ENCODE results near the gene SLC39A5. TPM values are rescaled to one million over a fixed set of nuclear protein-coding genes. Genes with fewer than 3 reads are reported as not detected.

SLC39A5 gene, protein sequence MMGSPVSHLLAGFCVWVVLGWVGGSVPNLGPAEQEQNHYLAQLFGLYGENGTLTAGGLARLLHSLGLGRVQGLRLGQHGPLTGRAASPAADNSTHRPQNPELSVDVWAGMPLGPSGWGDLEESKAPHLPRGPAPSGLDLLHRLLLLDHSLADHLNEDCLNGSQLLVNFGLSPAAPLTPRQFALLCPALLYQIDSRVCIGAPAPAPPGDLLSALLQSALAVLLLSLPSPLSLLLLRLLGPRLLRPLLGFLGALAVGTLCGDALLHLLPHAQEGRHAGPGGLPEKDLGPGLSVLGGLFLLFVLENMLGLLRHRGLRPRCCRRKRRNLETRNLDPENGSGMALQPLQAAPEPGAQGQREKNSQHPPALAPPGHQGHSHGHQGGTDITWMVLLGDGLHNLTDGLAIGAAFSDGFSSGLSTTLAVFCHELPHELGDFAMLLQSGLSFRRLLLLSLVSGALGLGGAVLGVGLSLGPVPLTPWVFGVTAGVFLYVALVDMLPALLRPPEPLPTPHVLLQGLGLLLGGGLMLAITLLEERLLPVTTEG
- 0.20 TPM in 1 of 2 replicates, not detected in the other for total RNA-seq

DNA sequence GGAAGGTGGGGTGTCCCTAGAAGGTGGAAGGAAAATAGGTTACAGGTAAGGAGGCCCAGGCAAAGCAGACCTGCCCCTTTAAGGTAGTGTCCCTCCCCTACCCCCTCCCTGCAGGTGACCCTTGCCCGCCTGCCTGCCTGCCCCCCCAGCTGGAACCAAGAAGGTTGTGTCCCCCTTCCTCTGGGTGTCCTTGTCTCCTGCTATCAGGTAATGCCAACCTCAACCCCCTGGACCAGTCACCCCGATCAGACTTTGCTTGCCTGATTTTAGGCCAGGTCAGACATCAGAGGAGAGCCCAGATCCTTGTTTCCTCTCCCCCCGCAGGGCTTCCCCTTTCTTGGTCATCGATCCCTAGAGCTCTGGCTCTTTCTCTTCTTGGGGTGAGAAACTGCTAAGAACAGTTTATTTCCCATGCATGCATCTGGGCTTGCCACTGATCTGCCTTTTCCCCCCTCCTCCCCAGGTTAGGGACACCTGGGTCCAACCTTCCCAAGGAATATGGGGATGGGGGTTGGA is at the start of gene SLC39A5:
TSS of gene SLC39A5 (plus strand) at position 136 of the 516 bp plus-strand sequence. CDS start 1,224 bp downstream, outside the sequence.

DNA sequence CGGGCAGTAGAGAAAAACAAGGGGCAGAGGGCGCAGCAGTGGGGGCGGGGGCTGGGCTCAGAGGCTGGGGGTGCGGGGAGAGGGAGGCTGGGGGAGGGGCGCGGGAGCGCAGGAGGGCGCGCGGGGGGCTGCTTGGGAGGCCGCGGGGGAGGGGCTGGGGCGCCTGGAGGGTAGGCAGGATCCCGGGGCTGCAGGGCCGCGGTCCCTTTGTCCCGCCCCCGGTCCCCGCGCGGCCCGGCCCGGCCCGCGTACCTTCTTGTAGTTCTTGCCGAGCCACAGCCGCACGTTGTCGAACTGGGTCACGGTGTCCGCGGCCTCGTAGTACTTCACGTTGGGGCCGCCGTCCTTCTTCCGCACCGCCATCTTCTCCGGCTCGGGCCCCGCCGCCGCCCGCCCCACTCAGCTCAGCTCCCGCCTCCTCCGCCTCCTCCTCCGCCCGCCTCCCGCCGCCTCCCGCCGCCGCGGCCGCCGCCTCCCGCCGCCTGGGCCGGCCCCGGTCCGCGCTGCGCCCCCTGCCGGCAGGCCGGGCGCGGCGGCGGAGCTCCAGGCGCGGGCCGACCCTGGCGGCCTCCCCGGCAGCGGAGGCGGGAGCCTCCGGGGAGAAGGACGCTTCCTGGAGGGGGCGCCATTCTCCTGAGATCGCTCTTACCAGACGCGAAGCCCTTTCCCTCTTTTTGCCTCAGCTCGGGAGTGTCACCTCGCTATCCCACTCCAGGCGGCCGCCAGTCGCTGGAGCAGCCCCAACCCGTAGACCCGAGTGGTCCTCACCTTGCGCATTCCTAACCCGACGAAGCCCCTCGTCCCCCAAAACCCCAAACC is 40.5 kb upstream of the SLC39A5 start, which contains the start of gene SMARCC2:
TSS of gene SMARCC2 (minus strand) at position 385 of the 819 bp plus-strand sequence. CDS start at position 363, 22 bp downstream.

DNA sequence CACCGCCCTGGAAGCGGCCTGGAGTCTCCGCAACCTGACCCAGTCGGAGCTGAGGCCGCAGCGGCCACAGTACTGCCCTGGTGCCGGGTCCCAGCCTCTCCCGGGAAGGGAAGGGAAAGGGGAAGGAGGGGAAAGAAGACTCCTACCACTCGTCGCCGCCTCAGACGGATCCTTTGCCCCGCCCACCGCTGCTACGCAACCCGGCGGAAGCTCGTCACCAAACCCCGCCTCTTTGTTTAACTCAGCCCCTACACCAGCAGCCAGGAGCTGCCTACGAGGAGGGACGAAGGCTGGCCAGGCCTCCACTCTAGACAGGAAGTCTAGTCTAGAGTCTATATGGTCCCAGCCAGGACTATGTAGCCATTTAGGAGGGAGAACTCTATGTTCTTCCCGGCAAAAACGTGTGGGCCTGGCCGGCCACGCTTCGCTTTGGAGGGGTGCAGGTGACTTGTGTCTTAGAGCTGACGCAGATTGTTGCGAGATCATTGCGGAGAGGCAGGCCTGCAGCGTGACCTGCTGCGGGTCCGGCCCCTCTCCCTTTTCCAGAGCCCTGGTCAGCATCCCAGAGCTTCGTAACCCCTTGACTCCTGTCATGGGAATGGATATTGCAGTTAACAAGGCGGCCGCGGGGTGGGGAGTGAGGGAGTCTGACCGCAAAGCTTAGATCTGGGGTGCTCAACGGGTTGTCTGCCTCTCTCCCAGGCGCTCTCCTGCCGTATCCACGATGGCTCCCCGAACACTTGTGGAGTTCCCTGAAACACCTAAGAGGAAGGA is 7.9 kb upstream of the SLC39A5 start, which contains the start of gene RNF41:
TSS of gene RNF41 (minus strand) at position 166 of the 774 bp plus-strand sequence. CDS start 7,875 bp downstream, outside the sequence.

DNA sequence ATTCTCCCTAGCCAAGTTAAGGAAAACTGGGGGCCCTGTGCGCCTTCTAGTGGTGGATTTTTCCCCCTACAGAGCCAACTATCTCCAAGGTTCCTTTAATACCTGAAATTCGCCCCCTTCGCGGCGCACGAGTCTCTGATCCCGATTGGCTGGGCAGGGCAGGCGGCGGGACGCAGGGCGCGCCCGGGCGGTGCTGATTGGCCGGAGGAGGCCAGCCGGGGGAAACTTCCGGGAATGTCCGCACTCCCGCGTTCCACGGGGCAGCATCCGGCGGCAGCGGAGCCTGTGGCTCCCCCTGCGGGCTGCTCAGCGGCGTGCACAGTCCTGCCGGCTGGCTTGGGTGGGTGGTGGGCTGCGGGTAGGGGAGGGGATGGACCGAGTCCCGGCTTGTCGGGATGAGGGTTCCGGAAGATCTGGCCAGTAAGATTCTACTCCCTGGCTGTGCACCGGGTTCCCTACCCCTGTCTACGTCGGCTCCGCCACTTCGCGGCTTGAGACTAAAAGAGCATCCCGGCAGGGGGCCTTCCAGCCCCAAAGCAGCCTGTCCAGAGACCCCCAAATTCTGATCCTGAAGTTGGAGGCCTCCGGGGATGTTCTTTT is 5.6 kb upstream of the SLC39A5 start, which contains the start of gene NABP2:
TSS of gene NABP2 (plus strand) at position 241 of the 600 bp plus-strand sequence. CDS start 515 bp downstream, outside the sequence.

DNA sequence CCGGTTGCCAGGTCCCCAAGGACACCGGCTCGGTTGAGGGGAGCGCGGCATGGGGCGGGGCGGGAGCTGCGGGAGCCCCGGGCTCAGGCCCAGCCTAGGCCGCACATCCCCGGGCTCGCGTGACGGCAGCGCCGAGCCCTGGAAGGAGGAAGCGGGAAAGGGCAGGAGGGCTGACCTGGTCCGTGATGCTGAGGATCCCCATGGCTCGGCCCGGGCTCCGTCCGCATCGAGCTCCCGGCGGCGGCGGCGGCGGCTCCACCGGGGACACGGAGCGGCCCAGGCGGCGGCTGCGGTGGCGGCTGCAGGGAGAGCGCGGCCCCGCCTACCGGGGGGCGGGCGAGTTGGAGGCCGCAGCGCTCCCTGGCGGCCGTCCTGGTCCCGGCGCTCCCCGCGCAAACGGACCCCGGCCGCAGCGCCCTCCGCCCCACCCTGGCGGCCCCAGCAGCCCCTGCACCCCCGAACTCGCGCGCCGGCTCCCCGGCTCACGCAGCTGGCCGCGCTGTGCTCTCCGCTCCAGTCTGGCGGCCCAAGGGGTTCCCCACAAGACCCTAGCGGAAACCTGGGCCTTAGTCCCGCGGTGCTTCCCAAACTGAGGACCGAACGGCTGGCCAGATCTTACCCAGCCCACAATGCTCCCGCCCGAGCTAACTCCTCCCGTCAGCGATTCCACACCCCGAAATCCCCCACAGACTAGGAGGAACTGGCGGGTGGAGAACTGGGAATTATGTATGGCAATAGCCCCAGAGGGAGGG is 28.4 kb downstream of the SLC39A5 start, which contains the start of gene ANKRD52:
TSS of gene ANKRD52 (minus strand) at position 317 of the 752 bp plus-strand sequence. CDS start at position 202, 115 bp downstream.

DNA sequence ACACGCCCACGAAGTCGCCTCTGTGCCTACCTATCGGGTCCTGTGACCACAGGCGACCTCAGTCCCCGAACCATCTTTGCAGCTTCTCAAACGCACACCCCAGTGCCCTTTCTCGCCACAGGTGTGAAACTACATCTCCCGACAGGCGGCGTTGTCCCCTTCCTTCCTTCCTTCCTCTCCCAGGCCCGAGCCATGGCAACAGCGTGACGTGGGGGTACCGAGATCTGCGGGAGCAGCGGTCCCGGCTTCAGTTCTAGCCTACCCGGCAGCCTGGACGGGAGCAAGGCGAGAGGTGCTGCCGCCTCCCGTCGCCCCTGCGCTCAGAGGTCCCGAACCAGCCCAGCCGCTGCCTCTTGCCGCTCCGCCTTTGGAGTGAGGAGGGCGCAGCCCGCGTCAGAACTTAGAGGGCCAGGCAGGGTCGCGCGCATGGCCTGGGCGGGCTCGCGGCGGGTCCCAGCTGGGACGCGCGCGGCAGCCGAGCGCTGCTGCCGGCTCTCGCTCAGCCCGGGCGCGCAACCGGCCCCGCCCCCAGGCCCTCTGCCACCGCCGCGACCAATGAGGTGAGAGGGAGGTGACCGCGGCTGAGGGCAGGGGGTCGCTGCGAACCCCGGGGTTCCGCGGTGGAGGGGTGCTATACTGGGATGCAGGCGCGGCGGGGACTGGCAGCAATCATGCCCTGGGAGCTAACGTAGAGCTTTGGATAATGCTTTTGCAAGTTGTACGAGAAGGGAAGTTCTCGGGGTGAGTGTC is 37.0 kb downstream of the SLC39A5 start, which contains the start of gene COQ10A:
TSS of gene COQ10A (plus strand) at position 250 of the 750 bp plus-strand sequence. CDS start at position 427, 177 bp downstream.

Other genes with a start within 250 kb of the SLC39A5 start
- gene SUOX, start 232.8 kb upstream of the SLC39A5 start, total RNA-seq, result 8.5 and 13.3 TPM in 2 replicates
- 0.37 and 1.2 TPM in 2 replicates for gene IKZF4, start 209.0 kb upstream of the SLC39A5 start, total RNA-seq
- gene RPS26, start 188.1 kb upstream of the SLC39A5 start, total RNA-seq, result 188 and 387 TPM in 2 replicates
- under 0.01 TPM in 2 replicates for gene ERBB3, start 149.9 kb upstream of the SLC39A5 start, total RNA-seq
- 213 and 255 TPM in 2 replicates for gene PA2G4, start 125.5 kb upstream of the SLC39A5 start, total RNA-seq
- 1,499 and 3,572 TPM in 2 replicates for gene RPL41, start 113.4 kb upstream of the SLC39A5 start, total RNA-seq
- gene ZC3H10, start 111.8 kb upstream of the SLC39A5 start, total RNA-seq, result 6.6 and 8.2 TPM in 2 replicates
- gene ESYT1, start 101.8 kb upstream of the SLC39A5 start, total RNA-seq, result 159 and 170 TPM in 2 replicates
- 38.5 and 41.5 TPM in 2 replicates for gene MYL6B, start 77.5 kb upstream of the SLC39A5 start, total RNA-seq
- gene MYL6, start 71.7 kb upstream of the SLC39A5 start, total RNA-seq, result 682 and 1,116 TPM in 2 replicates
- gene SMARCC2, start 40.6 kb upstream of the SLC39A5 start, total RNA-seq, result 44.1 and 53.2 TPM in 2 replicates
- 66.3 and 93.3 TPM in 2 replicates for gene RNF41, start 8.1 kb upstream of the SLC39A5 start, total RNA-seq
- gene NABP2, start 5.7 kb upstream of the SLC39A5 start, total RNA-seq, result 25.0 and 31.3 TPM in 2 replicates
- 12.9 and 15.1 TPM in 2 replicates for gene ANKRD52, start 28.3 kb downstream of the SLC39A5 start, total RNA-seq
- gene COQ10A, start 36.9 kb downstream of the SLC39A5 start, total RNA-seq, result 4.9 and 5.9 TPM in 2 replicates
- 184 and 217 TPM in 2 replicates for gene CS, start 70.3 kb downstream of the SLC39A5 start, total RNA-seq
- gene CNPY2, start 85.9 kb downstream of the SLC39A5 start, total RNA-seq, result 58.8 and 92.6 TPM in 2 replicates
- 25.0 and 27.8 TPM in 2 replicates for gene PAN2, start 103.9 kb downstream of the SLC39A5 start, total RNA-seq
- 0.20 TPM in 1 of 2 replicates, not detected in the other for gene IL23A, start 108.8 kb downstream of the SLC39A5 start, total RNA-seq
- gene STAT2, start 130.1 kb downstream of the SLC39A5 start, total RNA-seq, result 139 and 173 TPM in 2 replicates
- gene APOF, start 132.8 kb downstream of the SLC39A5 start, total RNA-seq, result not detected in 2 replicates
- gene TIMELESS, start 219.4 kb downstream of the SLC39A5 start, total RNA-seq, result 7.3 and 10.4 TPM in 2 replicates
- gene MIP, start 224.6 kb downstream of the SLC39A5 start, total RNA-seq, result not detected in 2 replicates
- gene SPRYD4, start 238.5 kb downstream of the SLC39A5 start, total RNA-seq, result 2.2 and 3.1 TPM in 2 replicates